K562 (cell line): Measurements from ENCODE around the gene DNAJB11. TPM values are rescaled to one million over a fixed set of nuclear protein-coding genes. Genes with fewer than 3 reads are reported as not detected.

Source experiments
- ARID3B ChIP-seq: fragments of 250-450 bp; sonication (Bioruptor Pico); IDR thresholded peaks from 2 replicates; pipeline ENCODE4 v1.4.0; 2020; ENCODE audit warnings: borderline replicate concordance
- CBFA2T3 ChIP-seq: fragments of 450-650 bp; IDR thresholded peaks from 2 replicates; pipeline ENCODE4 v1.6.1; 2017
- DMBX1 ChIP-seq: fragments of 250-450 bp; sonication (Bioruptor Pico); IDR thresholded peaks from 2 replicates; pipeline ENCODE4 v1.8.0; 2022; ENCODE audit warnings: inconsistent platforms, mild to moderate bottlenecking, moderate library complexity, borderline replicate concordance
- DNMT1 ChIP-seq: fragments of 450-650 bp; IDR thresholded peaks from 2 replicates; pipeline ENCODE4 v1.6.1; 2016; ENCODE audit warnings: antibody characterized with exemption, mild to moderate bottlenecking
- E4F1 ChIP-seq: fragments of 250-450 bp; sonication (Bioruptor Pico); IDR thresholded peaks from 2 replicates; pipeline ENCODE4 v1.5.0; 2021; ENCODE audit warnings: mild to moderate bottlenecking, borderline replicate concordance
- FIP1L1 ChIP-seq: fragments of 200-400 bp; formaldehyde crosslinking; IDR thresholded peaks from 2 replicates; pipeline ENCODE4 v1.6.1; 2018; ENCODE audit warnings: mild to moderate bottlenecking, low read depth, low read length; ENCODE audit not compliant: poor library complexity, severe bottlenecking
- GTF2E2 ChIP-seq: fragments of 200-800 bp; sonication (Bioruptor generic); IDR thresholded peaks from 2 replicates; pipeline ENCODE4 v1.6.1; 2016; ENCODE audit warnings: missing genetic modification characterization, missing compliant biosample characterization
- HDAC8 ChIP-seq: fragments of 450-650 bp; IDR thresholded peaks from 2 replicates; pipeline ENCODE4 v1.6.1; 2016; ENCODE audit warnings: mild to moderate bottlenecking, missing genetic modification characterization, moderate library complexity, missing compliant biosample characterization
- SMARCB1 ChIP-seq: IDR thresholded peaks from 2 replicates; pipeline ENCODE4 v1.6.1; 2011; ENCODE audit warnings: improper control_type of control experiment, low read depth; ENCODE audit not compliant: insufficient read length
- SUPT5H ChIP-seq: fragments of 450-650 bp; IDR thresholded peaks from 2 replicates; pipeline ENCODE4 v1.6.1; 2016
- TCF3 ChIP-seq: sonication (generic); formaldehyde crosslinking; IDR thresholded peaks from 2 replicates; pipeline ENCODE4 v1.4.0; 2020; ENCODE audit warnings: mild to moderate bottlenecking, missing genetic modification reagents
- XRCC4 ChIP-seq: IDR thresholded peaks from one replicate; pipeline ENCODE4 v1.6.1; 2011; ENCODE audit not compliant: insufficient read depth, insufficient read length; ENCODE audit errors: extremely low read depth
- ZKSCAN1 ChIP-seq: fragments of 150-350 bp; IDR thresholded peaks from 2 replicates; pipeline ENCODE4 v1.6.1; 2016; ENCODE audit warnings: low read depth, low read length
- ZNF124 ChIP-seq: sonication (generic); formaldehyde crosslinking; IDR thresholded peaks from 2 replicates; pipeline ENCODE4 v1.8.1; 2022; ENCODE audit warnings: missing genetic modification reagents
- ZNF354B ChIP-seq: fragments of 250-450 bp; sonication (Bioruptor Pico); IDR thresholded peaks from 2 replicates; pipeline ENCODE4 v1.4.0; 2020
- ZNF764 ChIP-seq: fragments of 250-450 bp; sonication (Bioruptor Pico); IDR thresholded peaks from 2 replicates; pipeline ENCODE4 v1.4.0; 2020; ENCODE audit warnings: low read depth, mild to moderate bottlenecking, moderate library complexity
- polyA plus RNA-seq, 8 experiments: library from polyadenylated mRNA; depleted of rRNA in 4 of 8; stranded (reverse) in 5 of 8; unstranded in 3 of 8; fragments of >200 nt; fragmentation: Nextera tagmentation in 2 of 8; fragmentation: Illumina TruSeq in 1 of 8; extraction: Ambion mirVana in 2 of 8; extraction: Trizol in 1 of 8; gene quantifications; 2 replicates each; pipeline versions ENCODE4 v1.2.1 to v1.2.3, GENCODE V29; 2011 to 2014; ENCODE audit warnings: inconsistent platforms in 1 of 8, missing spikeins in 1 of 8
- total RNA-seq, 7 experiments: library from RNA; depleted of rRNA in 6 of 7; stranded (reverse); fragments of >200 nt in 6 of 7; fragmentation: Illumina TruSeq in 2 of 7; extraction: Trizol in 2 of 7; gene quantifications; 2 replicates each; pipeline versions ENCODE4 v1.2.1 to v1.2.3, GENCODE V29; 2011 to 2021; ENCODE audit warnings: low replicate concordance in 1 of 7
- TF ChIP-seq, protein P1 (sequence below): fragments of 200-400 bp; formaldehyde crosslinking; IDR thresholded peaks from 2 replicates; pipeline ENCODE4 v1.6.1; 2017; ENCODE audit warnings: mild to moderate bottlenecking, low read depth, low read length, moderate library complexity
- TF ChIP-seq, protein P2 (sequence below), 2 experiments: fragments of 450-650 bp; conservative IDR thresholded peaks; 2 replicates each; pipeline ENCODE4 v1.6.1; 2017; ENCODE audit warnings: mild to moderate bottlenecking in 2 of 2, moderate library complexity in 2 of 2
- TF ChIP-seq, protein P3 (sequence below): sonication (generic); formaldehyde crosslinking; IDR thresholded peaks from 2 replicates; pipeline ENCODE4 v1.8.1; 2023; ENCODE audit warnings: mild to moderate bottlenecking, missing genetic modification reagents, moderate library complexity

DNAJB11 gene
- total and polyA plus RNA-seq, 9 of the 15 experiments (the other 6 are each of a cell fraction or from before 2014, with no cell fraction given): 14.8 to 74.7 (median 63.8) TPM

- TF ChIP-seq TCF3 (no peak), CBFA2T3 (no peak), ZNF354B (CRISPR knock-in tag) (no peak), ZKSCAN1 (peak; percentile 68; the same call in 1 of the 2 replicates), GTF2E2 (tag) (peak; percentile 65; the same call in 1 of the 2 replicates), E4F1 (CRISPR knock-in tag) (no peak), HDAC8 (0 out of 2 replicates have a peak, but pooled peaks have one; percentile 30), DMBX1 (CRISPR knock-in tag) (no peak), FIP1L1 (no peak), SUPT5H (peak; percentile 92), ZNF124 (no peak), SMARCB1 (no peak), ARID3B (CRISPR knock-in tag) (no peak), ZNF764 (CRISPR knock-in tag) (no peak), XRCC4 (no peak), DNMT1 (no peak)
- TF ChIP-seq, protein P1, sequence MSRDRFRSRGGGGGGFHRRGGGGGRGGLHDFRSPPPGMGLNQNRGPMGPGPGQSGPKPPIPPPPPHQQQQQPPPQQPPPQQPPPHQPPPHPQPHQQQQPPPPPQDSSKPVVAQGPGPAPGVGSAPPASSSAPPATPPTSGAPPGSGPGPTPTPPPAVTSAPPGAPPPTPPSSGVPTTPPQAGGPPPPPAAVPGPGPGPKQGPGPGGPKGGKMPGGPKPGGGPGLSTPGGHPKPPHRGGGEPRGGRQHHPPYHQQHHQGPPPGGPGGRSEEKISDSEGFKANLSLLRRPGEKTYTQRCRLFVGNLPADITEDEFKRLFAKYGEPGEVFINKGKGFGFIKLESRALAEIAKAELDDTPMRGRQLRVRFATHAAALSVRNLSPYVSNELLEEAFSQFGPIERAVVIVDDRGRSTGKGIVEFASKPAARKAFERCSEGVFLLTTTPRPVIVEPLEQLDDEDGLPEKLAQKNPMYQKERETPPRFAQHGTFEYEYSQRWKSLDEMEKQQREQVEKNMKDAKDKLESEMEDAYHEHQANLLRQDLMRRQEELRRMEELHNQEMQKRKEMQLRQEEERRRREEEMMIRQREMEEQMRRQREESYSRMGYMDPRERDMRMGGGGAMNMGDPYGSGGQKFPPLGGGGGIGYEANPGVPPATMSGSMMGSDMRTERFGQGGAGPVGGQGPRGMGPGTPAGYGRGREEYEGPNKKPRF: no peak
- TF ChIP-seq, protein P2, sequence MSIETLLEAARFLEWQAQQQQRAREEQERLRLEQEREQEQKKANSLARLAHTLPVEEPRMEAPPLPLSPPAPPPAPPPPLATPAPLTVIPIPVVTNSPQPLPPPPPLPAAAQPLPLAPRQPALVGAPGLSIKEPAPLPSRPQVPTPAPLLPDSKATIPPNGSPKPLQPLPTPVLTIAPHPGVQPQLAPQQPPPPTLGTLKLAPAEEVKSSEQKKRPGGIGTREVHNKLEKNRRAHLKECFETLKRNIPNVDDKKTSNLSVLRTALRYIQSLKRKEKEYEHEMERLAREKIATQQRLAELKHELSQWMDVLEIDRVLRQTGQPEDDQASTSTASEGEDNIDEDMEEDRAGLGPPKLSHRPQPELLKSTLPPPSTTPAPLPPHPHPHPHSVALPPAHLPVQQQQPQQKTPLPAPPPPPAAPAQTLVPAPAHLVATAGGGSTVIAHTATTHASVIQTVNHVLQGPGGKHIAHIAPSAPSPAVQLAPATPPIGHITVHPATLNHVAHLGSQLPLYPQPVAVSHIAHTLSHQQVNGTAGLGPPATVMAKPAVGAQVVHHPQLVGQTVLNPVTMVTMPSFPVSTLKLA (conservative IDR thresholded peaks at IDR 0.05): peak in 1 of 2 experiments; percentile 46; a peak in 2 of 4 replicates
- TF ChIP-seq, protein P3, sequence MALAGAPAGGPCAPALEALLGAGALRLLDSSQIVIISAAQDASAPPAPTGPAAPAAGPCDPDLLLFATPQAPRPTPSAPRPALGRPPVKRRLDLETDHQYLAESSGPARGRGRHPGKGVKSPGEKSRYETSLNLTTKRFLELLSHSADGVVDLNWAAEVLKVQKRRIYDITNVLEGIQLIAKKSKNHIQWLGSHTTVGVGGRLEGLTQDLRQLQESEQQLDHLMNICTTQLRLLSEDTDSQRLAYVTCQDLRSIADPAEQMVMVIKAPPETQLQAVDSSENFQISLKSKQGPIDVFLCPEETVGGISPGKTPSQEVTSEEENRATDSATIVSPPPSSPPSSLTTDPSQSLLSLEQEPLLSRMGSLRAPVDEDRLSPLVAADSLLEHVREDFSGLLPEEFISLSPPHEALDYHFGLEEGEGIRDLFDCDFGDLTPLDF (CRISPR knock-in tag): no peak
These were observed 3.2 kb upstream of the DNAJB11 start, which contains the start of gene TBCCD1 (continued) for GRCh38 chr3:186567072-186567921.
